22Rv1 (cell line): ENCODE data around the gene NOL4L.
"Not testable (repeated sequence)": the region's sequence is repeated elsewhere in the genome, so short reads cannot be mapped to it uniquely, and the experiment has no call there.

ENCODE experiments used
- ZFX ChIP-seq: fragments of 450-650 bp; IDR thresholded peaks from 2 replicates; pipeline ENCODE4 v1.6.1; 2017; ENCODE audit warnings: antibody characterized with exemption, borderline replicate concordance
- TF ChIP-seq, protein P1 (sequence below): fragments of 450-650 bp; IDR thresholded peaks from 2 replicates; pipeline ENCODE4 v1.5.1; 2017; ENCODE audit warnings: mild to moderate bottlenecking

GRCh38 chr20:32465901-32466675 lies 119.0 kb downstream of the NOL4L start:
- TF ChIP-seq, protein P1, sequence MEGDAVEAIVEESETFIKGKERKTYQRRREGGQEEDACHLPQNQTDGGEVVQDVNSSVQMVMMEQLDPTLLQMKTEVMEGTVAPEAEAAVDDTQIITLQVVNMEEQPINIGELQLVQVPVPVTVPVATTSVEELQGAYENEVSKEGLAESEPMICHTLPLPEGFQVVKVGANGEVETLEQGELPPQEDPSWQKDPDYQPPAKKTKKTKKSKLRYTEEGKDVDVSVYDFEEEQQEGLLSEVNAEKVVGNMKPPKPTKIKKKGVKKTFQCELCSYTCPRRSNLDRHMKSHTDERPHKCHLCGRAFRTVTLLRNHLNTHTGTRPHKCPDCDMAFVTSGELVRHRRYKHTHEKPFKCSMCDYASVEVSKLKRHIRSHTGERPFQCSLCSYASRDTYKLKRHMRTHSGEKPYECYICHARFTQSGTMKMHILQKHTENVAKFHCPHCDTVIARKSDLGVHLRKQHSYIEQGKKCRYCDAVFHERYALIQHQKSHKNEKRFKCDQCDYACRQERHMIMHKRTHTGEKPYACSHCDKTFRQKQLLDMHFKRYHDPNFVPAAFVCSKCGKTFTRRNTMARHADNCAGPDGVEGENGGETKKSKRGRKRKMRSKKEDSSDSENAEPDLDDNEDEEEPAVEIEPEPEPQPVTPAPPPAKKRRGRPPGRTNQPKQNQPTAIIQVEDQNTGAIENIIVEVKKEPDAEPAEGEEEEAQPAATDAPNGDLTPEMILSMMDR = not testable (repeated sequence)
- not testable (repeated sequence) for TF ChIP-seq ZFX
